Measurements from ENCODE around the gene C3orf20.
"Not testable (repeated sequence)": the region's sequence is repeated elsewhere in the genome, so short reads cannot be mapped to it uniquely, and the experiment has no call there.

Gene C3orf20

GRCh38 chr3:14803101-14803980 lies 128.4 kb downstream of the C3orf20 start:
- TF ChIP-seq GATA1 (IDR thresholded peaks at IDR 0.05; ENCODE audit: low read depth, low read length), result no peak
- TF ChIP-seq POLR2A (IDR thresholded peaks at IDR 0.05; ENCODE audit: low read length), result no peak
- no peak for DNase-seq

- TF ChIP-seq POLR2A (IDR thresholded peaks at IDR 0.05; ENCODE audit: low read length), result no peak
- no peak for TF ChIP-seq GATA1 (IDR thresholded peaks at IDR 0.05; ENCODE audit: low read depth, low read length)
- DNase-seq, result no peak
Measured at GRCh38 chr3:14803981-14804834, 129.3 kb downstream of the C3orf20 start.

- TF ChIP-seq GATA1 (IDR thresholded peaks at IDR 0.05; ENCODE audit: low read depth, low read length) (no peak), POLR2A (IDR thresholded peaks at IDR 0.05; ENCODE audit: low read length) (no peak)
- no peak for DNase-seq
Measured at GRCh38 chr3:14804835-14805780, 130.2 kb downstream of the C3orf20 start.

- no peak for DNase-seq
- TF ChIP-seq POLR2A (IDR thresholded peaks at IDR 0.05; ENCODE audit: low read length), result no peak
- TF ChIP-seq GATA1 (IDR thresholded peaks at IDR 0.05; ENCODE audit: low read depth, low read length), result no peak
Measured at GRCh38 chr3:14805961-14806537, 131.1 kb downstream of the C3orf20 start.

GRCh38 chr3:14806641-14807263 lies 131.8 kb downstream of the C3orf20 start:
- DNase-seq, result no peak

GRCh38 chr3:14808025-14808424 lies 133.1 kb downstream of the C3orf20 start:
- no peak for TF ChIP-seq GATA1 (IDR thresholded peaks at IDR 0.05; ENCODE audit: low read depth, low read length)
- TF ChIP-seq POLR2A (IDR thresholded peaks at IDR 0.05; ENCODE audit: low read length), result no peak
- DNase-seq, result no peak

More at GRCh38 chr3:14806641-14807263, 131.8 kb downstream of the C3orf20 start:
- no peak for TF ChIP-seq GATA1 (IDR thresholded peaks at IDR 0.05; ENCODE audit: low read depth, low read length)
- TF ChIP-seq POLR2A (IDR thresholded peaks at IDR 0.05; ENCODE audit: low read length), result no peak

GRCh38 chr3:14808502-14809266 lies 133.7 kb downstream of the C3orf20 start:
- no peak for DNase-seq
- TF ChIP-seq POLR2A (IDR thresholded peaks at IDR 0.05; ENCODE audit: low read length), result no peak

GRCh38 chr3:14809611-14810010 lies 134.7 kb downstream of the C3orf20 start:
- DNase-seq, result not testable (repeated sequence)

GRCh38 chr3:14810070-14810791 lies 135.3 kb downstream of the C3orf20 start:
- TF ChIP-seq GATA1 (IDR thresholded peaks at IDR 0.05; ENCODE audit: low read depth, low read length) (no peak), POLR2A (IDR thresholded peaks at IDR 0.05; ENCODE audit: low read length) (no peak)
- DNase-seq, result no peak

- TF ChIP-seq GATA1 (IDR thresholded peaks at IDR 0.05; ENCODE audit: low read depth, low read length) (no peak), POLR2A (IDR thresholded peaks at IDR 0.05; ENCODE audit: low read length) (no peak)
- DNase-seq, result no peak
Measured at GRCh38 chr3:14810801-14811661, 136.1 kb downstream of the C3orf20 start.

GRCh38 chr3:14811684-14812083 lies 136.7 kb downstream of the C3orf20 start:
- DNase-seq, result no peak
- TF ChIP-seq POLR2A (IDR thresholded peaks at IDR 0.05; ENCODE audit: low read length) (no peak), GATA1 (IDR thresholded peaks at IDR 0.05; ENCODE audit: low read depth, low read length) (no peak)

All from erythroblast (primary cell).